Measurements from ENCODE around the gene CEACAM3.

The CEACAM3 gene

DNA sequence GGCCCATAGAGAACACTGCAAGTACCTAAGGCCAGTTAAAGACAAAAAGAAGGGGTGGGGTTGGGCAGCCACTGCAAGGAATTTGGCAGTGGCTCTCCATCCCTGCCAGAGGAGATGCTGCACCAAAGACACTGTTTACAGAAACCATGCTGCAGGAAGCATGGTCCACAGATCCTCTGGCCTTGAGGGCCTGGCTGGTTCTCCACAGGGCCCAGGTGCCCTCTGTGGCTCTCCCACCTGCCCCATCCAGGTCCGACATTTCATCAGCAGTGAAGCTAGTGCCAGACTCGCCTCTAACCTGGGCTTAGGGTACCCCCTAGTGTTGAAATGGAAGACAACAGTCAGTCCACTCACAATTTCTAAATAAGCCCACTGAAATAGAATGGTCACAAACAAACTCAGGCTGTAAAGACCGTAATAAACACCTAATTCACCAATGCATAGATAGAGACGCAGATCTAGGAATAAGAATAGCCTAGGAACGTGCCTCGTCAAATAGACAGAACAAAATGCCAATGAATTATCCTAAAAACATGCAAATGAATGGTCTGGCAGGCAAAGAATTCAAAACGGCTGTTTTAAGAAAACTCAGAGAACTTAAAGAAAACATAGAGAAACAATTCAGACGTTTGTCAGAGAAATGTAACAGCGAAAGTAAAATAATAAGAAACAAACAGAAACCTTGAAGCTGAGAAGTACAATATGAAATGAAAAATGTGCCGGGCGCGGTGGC lies 24.8 kb downstream of the CEACAM3 start:
- peaks cover 24 to 29% of the 10 kb centered on the region in 2 experiments for H3K4me1 ChIP-seq (ENCODE audit: control insufficient read depth in 1 of 2, insufficient read depth in 1 of 2, low read depth in 1 of 2, low read length in 1 of 2)
- H3K27me3 ChIP-seq = peaks cover 1% of the 10 kb centered on the region
- peaks cover 3% of the 10 kb centered on the region for H3K36me3 ChIP-seq
- H3K4me3 ChIP-seq (ENCODE audit: low read depth in 1 of 2, low read length in 1 of 2) = no peak overlapping the region
- H3K9me3 ChIP-seq = no peaks in the 10 kb centered on the region
- TF ChIP-seq, protein P1, sequence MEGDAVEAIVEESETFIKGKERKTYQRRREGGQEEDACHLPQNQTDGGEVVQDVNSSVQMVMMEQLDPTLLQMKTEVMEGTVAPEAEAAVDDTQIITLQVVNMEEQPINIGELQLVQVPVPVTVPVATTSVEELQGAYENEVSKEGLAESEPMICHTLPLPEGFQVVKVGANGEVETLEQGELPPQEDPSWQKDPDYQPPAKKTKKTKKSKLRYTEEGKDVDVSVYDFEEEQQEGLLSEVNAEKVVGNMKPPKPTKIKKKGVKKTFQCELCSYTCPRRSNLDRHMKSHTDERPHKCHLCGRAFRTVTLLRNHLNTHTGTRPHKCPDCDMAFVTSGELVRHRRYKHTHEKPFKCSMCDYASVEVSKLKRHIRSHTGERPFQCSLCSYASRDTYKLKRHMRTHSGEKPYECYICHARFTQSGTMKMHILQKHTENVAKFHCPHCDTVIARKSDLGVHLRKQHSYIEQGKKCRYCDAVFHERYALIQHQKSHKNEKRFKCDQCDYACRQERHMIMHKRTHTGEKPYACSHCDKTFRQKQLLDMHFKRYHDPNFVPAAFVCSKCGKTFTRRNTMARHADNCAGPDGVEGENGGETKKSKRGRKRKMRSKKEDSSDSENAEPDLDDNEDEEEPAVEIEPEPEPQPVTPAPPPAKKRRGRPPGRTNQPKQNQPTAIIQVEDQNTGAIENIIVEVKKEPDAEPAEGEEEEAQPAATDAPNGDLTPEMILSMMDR (IDR thresholded peaks at IDR 0.05) = peak; percentile 90
- H3K27ac ChIP-seq = peak overlapping the region; percentile 68

DNA sequence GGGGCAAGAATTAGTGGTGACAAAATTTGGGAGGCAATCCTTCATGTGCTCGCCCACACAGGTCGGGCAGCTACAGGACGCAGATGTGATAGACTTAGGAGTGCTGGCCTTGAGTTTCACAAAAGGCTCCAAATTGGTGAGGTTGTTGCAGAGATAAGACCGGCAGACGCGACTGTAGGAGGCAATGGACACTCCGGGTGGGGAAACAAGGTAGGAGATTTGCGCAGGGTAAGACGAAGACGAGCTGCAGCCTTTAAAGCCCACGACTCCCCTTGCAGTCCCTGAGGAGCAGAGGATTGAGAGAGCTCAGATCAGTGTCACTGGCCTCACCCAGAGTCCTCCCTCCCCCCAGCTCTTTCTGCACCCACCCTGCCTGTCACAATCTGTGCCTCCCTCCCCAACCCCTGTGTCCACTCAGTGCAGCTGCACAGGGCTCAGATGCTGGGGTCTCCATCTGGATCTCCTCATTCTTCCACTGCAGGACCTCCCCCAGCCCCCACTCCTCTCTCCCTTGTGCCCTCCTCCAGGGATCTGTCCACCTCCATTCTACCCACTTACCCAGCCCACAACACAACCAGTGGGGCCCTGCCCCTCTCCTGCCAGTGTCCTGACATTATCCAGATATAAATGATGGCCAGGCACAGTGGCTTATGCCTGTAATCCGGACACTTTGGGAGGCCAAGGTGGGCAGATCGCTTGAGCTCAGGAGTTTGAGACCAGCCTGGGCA lies 41.8 kb downstream of the CEACAM3 start:
- Histone ChIP-seq H3K36me3 (no peaks in the 10 kb centered on the region), H3K4me3 (ENCODE audit: low read depth in 1 of 2, low read length in 1 of 2) (no peak overlapping the region), H3K27me3 (no peaks in the 10 kb centered on the region), H3K4me1 (ENCODE audit: control insufficient read depth in 1 of 2, insufficient read depth in 1 of 2, low read depth in 1 of 2, low read length in 1 of 2) (peaks cover 18 to 36% of the 10 kb centered on the region in 2 experiments), H3K9me3 (no peaks in the 10 kb centered on the region), H3K27ac (no peak overlapping the region)
- TF ChIP-seq, protein P1 (IDR thresholded peaks at IDR 0.05) = no peak

DNA sequence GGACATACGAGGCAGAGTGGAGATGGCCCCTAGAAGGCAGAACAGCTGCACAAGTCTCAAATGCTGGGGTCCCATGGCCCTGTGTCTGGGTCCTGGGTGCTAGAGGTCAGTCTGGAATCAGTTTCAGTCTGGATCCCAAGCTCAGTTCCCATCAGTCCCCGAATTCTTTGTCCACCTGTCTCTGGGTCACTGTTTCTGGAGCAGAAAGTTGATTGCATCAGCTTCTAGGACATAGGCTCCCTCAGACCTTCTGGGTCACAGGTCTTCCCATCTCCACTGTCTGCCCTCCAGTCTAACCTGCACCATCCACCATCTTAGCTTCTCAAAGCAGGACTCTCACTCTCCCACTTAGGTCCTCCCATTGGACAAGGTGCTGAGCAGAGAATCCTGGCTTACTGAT lies 42.8 kb downstream of the CEACAM3 start:
- TF ChIP-seq, protein P1 (IDR thresholded peaks at IDR 0.05) = no peak
- no peaks in the 10 kb centered on the region for H3K27me3 ChIP-seq
- H3K9me3 ChIP-seq = no peaks in the 10 kb centered on the region
- H3K4me3 ChIP-seq (ENCODE audit: low read depth in 1 of 2, low read length in 1 of 2) = no peak overlapping the region
- H3K36me3 ChIP-seq = no peaks in the 10 kb centered on the region
- no peak overlapping the region for H3K27ac ChIP-seq
- peaks cover 18 to 36% of the 10 kb centered on the region in 2 experiments for H3K4me1 ChIP-seq (ENCODE audit: control insufficient read depth in 1 of 2, insufficient read depth in 1 of 2, low read depth in 1 of 2, low read length in 1 of 2)

DNA sequence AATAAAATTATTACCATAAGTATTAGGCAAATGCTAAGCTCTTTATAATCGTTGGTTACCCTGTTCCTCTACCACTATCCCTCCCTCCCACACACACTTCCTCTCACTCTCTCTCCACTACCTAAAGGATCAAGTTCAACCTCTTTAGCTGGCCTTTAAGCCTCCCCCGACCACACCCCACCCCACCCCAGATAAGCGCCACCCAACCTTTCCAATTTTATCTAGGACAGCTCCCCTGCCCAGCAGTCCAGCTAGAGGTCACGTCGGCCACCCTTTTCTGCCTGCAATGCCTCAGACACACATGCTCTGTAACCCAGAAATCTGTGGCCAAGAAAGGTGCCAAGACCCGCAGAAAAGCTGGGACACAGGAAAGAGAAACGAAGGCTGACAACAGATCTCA lies 47.0 kb downstream of the CEACAM3 start:
- H3K27me3 ChIP-seq = no peaks in the 10 kb centered on the region
- H3K36me3 ChIP-seq = no peaks in the 10 kb centered on the region
- no peaks in the 10 kb centered on the region for H3K9me3 ChIP-seq
- H3K27ac ChIP-seq = no peak overlapping the region
- peaks cover 18 to 19% of the 10 kb centered on the region in 2 experiments for H3K4me1 ChIP-seq (ENCODE audit: control insufficient read depth in 1 of 2, insufficient read depth in 1 of 2, low read depth in 1 of 2, low read length in 1 of 2)
- no peak overlapping the region for H3K4me3 ChIP-seq (ENCODE audit: low read depth in 1 of 2, low read length in 1 of 2)
- TF ChIP-seq, protein P1 (IDR thresholded peaks at IDR 0.05) = no peak

DNA sequence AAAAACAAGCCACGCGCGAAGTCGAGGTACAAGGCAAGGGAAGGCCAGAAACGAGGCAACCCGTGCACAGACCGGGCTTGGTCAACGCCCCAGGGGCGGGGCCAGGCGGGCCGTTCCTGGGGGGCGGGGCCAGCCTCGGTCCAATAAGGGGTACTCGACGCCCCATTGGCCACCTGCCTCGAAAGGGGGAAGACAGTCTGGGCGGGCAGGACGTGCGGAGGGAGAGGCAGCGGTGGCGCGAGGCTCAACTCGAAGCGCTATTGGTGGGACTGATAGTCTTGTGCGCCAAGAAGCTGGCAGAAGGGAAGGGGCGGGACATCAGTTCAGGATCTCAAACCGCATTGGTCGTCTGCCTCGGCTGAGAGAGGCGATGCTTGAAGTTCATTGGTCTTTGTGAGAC lies 48.2 kb downstream of the CEACAM3 start, which contains the start of gene LYPD4:
Gene LYPD4, minus strand, starts transcription at position 83 of the 400 bp plus-strand sequence. CDS start 5,398 bp downstream, outside the sequence.
- no peaks in the 10 kb centered on the region for H3K9me3 ChIP-seq
- H3K27me3 ChIP-seq = no peaks in the 10 kb centered on the region

More for the DNA sequence above, 48.2 kb downstream of the CEACAM3 start, which contains the start of gene LYPD4:
- Histone ChIP-seq H3K4me3 (ENCODE audit: low read depth in 1 of 2, low read length in 1 of 2) (no peak within 1 kb of the TSS), H3K4me1 (ENCODE audit: control insufficient read depth in 1 of 2, insufficient read depth in 1 of 2, low read depth in 1 of 2, low read length in 1 of 2) (peaks cover 9% of the 10 kb centered on the region in 2 experiments), H3K27ac (no peak within 1 kb of the TSS), H3K36me3 (no peaks in the 10 kb centered on the region)
- TF ChIP-seq, protein P1 (IDR thresholded peaks at IDR 0.05) = no peak
